HG03139 (cell line): ENCODE data around the gene NCAN.
A peak's percentile ranks its signal among the peaks of the same experiment; 100 is the strongest.
"Not testable (repeated sequence)": the region's sequence is repeated elsewhere in the genome, so short reads cannot be mapped to it uniquely, and the experiment has no call there.

ENCODE experiments used
- ATAC-seq: cut with Tn5 transposase; IDR thresholded peaks from one replicate; pipeline ENCODE4 v1.9.1; 2021; ENCODE audit not compliant: unreplicated experiment

The NCAN gene

DNA sequence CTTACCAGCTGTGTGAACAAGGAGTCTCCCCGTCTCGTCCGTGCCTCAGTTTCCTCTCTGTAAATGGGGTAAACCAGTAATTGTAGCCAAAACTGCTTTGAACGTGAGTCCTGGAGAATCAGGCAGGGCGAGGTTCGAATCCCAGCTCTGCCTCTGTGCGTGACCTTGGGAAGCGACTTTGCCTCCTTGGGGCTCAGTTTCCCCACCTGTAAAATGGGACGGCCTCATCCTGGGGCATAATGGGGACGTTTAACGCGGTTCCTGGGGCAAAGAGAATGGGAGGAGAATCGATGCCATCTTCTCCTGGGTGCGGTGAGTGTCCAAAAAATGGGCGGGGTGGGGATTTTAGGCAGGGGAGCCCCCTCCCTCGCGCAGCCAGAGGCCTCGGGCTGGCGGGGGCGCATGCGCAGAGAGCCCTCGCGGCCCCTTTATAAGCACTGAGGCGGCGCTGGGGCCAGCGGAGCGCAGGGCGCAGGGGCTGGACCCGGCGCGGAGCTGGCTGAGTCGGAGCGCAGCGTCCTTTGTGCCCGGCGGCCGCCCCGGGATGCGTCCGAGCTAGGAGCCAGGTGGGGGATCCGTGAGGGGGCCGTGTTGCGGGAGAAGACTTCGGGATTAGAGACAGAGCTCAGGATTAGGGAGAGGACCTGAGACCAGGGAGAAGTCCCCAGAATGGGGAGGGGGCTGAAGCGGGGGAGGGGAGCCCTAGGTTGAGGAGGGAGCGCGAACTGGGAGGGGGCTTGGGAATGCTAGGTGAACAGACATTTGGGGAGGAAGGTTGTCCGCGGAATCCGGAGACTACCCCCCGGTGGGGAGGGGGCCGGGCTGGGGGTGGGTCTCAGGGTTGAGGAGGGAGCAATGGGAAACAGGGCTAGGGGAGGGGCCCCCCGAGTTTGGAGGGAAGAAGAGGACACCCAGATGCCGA, at the start of gene NCAN:
TSS of gene NCAN (plus strand) at position 460 of the 922 bp plus-strand sequence. CDS start 4,996 bp downstream, outside the sequence.
- ATAC-seq: no peak

DNA sequence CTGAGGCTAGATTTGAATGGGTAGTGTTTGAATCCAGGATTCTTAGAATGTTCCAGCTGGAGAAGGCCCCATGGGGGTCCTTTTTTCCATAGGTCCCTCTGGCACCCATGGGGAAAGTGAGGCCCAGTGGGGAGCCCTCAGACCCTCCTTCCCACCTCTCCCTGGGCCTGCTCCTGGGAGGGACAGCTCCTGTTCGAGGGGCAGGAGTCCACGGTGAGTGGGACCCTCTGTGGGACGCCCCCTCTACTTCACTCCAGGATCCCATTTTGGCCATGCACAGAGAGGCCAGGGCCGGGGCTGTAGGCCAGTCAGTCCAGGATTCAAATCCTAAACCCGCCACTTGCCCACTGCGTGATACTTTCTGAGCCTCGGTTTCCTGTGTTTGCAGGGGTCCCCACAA, 49.3 kb upstream of the NCAN start:
- ATAC-seq: no peak

DNA sequence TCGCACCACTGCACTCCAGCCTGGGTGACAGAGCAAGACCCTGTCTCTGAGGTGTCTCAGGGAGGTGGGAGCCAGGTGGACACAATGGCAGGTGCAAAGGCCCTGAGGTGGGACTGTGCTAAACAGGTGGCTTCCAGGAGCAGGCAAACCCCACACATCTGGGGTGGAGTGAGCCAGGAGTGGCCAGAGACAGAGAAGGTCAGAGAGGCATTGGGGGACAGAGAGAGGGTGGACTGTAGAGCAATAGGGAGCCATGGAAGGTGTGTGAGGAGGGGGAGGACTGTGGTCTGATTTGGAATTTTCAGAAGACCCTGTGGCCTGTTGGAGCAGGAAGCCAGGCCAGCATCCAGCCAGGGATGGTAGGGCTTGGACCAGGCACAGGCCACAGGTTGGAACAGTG, 46.4 kb upstream of the NCAN start:
- ATAC-seq: no peak

DNA sequence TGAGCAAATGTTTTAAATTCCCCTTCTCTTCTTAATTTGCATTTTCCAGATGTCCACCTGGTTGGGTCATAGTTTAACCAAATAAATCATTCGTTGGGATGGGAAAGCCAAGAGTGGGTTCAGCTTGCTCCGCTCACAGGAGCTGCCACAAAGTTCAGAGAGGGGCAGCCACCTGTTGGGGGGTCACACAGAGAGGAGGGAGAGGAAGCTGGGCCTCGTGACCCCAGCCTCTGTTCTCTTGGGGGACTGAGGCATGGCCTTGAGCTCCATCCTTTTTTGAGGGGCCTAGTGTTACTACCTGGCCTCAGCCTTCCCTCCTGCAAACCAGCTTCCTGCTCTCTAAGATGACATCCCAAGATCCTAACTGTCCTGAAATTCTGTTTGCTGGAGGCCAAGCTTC, 44.1 kb upstream of the NCAN start:
- ATAC-seq: no peak

DNA sequence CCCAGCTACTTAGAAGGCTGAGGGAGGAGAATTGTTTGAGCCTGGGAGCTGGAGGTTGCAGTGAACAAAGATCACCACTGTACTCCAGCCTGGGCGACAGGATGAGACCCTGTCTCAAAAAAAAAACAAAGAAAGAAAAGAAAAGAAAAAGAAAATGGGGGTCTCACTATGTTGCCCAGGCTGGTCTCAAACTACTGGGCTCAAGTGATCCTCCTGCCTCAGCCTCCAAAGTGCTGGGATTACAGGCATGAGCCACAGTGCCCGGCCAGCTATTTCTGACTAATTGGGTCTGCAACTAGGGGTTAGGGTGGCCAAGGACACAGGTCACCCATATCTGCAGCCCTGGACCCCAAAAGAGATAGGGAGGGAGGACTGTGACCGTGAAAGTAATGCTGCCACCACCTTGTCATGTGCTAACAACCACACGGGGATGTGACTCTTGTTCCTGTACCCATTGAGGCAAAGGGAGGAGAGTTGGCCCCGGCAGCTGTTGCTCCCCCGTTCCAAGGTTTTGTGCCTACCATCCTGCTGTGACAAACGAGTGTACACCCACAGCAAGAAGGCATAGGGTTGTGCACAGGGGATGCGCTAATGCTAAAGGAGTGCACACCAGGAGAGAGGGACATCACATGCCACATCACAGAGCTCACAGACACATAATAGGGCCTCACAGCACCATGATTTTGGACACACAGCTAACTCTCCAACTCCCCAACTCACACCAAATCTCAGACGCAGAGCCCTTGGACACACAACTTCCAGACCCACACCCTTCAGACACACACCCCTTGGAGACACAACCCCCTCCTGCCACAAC, 42.3 kb upstream of the NCAN start:
- no peak for ATAC-seq

DNA sequence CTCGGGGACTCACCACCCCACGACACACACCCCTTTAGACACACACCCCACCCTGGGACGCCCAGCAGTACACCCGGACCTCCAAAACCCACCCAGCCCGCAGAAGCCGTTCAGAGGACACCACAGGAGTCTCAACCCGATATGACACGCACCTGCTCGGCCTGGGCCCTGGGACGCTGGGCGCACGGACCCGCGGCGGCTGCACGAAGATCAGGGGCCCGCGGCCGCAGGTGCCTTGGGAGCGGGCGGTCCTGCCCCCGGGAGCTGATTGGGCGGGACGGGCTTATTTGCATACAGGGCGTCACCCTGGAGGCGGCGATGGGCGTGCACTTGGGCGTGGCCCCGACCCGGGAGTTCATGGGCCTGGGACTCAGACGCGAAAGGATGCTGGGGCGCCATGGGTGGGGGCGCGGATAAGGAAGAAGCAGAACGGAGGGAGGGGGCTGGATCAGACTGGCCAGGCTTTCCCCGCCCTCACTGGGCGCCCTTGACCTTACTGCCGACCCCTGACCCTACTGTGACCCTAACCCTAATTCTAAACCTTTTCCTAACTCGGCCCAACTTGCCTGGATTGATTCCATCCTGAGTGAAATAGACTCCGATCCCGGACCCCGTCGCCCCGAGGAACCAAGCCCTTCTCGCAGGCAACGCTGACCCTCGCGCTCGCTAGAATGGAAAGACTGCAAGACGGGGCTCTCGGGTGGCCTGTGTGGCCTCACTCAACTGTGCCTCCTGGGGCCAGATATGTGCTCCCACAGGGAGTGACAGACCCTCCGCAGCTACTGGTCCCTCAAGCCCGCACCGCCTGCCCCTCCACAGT, 41.5 kb upstream of the NCAN start, which contains the start of gene MEF2B:
TSS of gene MEF2B (minus strand) at position 211 of the 820 bp plus-strand sequence. CDS start 19,528 bp downstream, outside the sequence.
- peak; percentile 79 for ATAC-seq

DNA sequence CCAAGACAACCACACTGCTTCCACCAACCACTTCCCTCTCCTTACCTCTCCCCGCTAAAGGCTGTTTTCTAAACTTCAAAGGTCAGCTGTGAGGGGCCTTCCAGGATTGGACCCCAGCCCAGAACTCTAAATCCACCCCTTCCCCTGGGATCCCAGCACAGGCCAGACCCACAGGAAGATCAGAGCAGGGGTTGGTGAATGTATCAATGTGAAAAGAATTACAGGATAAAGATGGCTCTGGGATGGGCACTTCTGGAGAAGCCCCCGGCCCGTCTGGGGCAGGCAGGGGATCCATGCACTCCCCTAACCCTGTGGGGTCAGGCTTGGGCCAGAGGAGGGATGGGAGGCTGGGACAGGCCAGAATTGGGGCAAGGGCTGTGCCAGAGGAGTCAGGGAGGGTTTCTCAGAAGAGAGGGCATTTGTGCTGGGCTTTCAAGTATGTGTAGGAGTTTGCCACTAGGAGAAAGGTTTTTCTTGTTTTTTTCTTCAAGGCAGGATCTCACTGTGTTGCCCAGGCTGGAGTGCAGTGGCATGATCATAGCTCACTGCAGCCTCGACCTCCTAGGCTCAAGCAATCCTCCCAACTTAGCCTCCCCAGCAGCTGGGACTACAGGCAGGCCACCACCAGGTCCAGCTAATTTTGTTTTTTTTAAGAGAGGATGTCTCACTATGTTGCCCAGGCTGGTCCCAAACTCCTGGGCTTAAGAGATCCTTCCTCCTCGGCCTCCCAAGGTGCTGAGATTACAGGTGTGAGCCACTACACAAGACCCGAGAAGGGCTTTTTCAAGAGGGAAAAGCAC, 40.7 kb upstream of the NCAN start:
- no peak for ATAC-seq

DNA sequence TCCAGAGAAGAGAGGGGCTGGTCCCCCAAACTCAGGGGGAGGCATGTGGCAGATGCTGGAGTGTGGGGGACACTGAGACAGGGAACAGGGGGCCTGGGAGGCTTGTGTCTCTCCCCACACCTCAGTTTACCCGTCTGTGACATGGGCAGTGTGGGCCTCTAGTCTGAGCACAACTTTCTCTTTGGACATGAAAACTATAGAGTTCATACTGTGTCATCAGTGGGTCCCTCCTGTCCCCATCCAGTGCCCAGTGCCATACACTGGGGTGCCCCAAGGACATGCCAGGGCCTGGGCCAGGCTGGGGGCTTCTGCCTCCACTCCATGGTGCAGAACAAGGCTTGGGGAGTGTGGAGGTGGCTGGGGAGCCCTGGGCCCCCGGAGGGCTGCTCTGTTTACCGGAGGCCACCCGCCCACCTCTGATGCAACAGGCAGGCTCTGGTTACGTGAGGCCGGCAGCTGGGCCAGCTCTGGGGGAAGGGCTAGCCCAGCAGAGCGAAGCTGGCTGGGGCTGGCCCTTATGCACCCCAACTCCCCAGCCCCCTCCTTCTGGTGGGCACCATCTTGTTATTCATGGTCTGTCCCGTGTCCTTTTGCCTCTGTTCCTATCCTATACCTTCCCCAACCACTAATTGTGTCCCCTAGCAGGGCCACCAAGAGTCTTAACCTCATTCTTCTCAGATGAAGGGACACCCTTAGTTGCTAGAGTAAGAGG, 39.8 kb upstream of the NCAN start:
- no peak for ATAC-seq

DNA sequence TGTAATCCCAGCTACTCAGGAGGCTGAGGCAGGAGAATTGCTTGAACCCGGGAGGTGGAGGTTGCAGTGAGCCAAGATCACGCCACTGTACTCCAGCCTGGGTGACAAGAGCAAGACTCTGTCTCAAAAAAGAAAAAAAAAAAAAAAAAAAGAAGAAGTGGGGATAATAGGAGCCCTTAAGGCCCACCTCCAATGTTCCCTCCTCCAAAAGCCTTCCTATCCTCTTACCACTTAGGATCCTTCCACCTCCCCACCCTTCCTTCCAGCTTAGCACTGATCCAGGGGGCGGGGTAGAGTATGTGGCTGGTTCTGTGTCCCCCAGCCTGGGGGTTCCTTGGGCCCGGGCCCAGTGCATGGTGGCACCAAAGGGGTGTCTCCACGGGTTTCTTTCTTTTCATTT, 38.5 kb upstream of the NCAN start:
- not testable (repeated sequence) for ATAC-seq

DNA sequence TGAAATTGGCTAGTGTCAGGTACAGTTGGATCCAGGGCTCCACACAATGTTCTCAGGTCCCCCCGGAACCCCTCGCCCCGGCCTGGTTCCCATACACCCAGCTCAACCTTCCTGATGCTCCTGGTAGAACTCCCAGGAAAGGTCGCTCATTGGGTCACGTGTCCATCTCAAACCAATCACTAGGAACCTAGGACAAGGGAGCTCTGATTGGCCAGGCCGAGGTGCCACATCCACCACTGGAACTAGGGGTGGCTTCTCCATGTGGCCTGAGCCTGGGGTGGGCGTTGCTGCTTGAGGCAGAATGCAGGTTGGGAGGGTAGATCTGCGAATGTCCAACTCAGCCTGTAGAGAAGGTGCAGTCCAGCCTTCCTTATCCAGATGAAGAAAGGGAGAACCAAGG, 34.8 kb upstream of the NCAN start:
- no peak for ATAC-seq

DNA sequence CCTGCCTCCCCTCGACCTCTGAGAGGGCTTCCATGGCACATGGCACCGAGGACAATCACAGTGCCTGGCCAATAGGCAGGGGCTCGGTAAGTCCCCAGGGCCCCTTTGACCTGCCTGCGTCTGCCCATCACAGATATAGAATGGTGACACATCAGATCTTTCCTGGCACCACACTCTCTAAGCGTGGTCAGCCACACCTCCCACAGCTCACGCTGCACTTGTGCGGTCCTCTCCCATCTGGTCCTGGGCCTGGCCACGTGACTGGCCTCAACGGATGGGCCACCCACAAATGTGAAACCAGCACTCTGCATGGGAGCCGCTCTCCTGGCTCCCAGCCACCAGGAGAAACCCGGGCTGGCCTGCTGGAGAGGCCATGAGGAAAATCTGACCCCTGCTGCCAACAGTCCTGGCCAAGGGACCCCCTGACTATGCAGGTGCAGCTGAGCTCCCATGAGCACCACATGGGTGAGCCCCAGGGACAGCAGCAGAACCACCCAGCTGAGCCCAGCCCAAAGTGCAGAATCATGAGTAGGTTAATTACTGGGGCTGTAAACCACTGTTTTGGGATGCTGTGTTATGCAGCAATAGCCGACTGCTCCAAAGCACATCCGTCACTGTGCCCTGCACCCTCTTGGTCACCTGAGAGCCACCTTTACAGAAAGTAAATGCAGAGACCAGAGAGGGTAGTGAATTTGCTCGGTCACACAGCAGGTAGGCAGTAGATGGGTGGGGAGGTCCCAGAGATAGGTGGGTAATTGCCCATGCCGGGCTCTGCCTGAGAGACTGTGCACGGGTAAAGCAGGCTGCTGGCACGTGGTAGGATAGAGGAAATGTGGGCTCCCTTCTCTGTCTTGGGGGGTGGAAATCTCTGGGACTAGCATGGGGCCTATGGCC, 32.0 kb upstream of the NCAN start:
- no peak for ATAC-seq

DNA sequence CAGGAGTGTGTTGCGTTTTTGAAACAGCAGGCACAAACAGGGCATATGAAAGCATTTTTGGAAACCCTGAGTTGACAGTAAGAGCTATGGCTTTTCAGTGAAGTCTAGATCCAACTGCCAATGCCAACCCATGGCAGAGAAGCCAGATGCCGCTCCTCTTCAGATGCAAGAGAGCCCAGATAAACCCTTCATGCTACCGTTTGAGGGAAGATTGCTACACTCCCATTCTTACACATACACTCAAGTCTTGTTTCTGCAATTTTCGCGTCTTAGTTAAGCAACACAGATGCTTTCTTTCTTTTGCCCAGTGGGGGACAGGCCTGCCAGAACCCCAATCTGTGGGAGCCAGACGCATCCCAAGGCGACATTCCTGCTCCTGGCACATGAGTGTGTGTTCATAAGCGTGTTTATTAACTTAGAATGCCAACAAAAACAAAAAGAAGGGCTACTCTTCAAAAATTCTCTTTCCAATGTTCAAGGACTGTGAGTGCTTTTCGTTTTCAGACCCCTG, 30.2 kb upstream of the NCAN start:
- ATAC-seq: no peak

DNA sequence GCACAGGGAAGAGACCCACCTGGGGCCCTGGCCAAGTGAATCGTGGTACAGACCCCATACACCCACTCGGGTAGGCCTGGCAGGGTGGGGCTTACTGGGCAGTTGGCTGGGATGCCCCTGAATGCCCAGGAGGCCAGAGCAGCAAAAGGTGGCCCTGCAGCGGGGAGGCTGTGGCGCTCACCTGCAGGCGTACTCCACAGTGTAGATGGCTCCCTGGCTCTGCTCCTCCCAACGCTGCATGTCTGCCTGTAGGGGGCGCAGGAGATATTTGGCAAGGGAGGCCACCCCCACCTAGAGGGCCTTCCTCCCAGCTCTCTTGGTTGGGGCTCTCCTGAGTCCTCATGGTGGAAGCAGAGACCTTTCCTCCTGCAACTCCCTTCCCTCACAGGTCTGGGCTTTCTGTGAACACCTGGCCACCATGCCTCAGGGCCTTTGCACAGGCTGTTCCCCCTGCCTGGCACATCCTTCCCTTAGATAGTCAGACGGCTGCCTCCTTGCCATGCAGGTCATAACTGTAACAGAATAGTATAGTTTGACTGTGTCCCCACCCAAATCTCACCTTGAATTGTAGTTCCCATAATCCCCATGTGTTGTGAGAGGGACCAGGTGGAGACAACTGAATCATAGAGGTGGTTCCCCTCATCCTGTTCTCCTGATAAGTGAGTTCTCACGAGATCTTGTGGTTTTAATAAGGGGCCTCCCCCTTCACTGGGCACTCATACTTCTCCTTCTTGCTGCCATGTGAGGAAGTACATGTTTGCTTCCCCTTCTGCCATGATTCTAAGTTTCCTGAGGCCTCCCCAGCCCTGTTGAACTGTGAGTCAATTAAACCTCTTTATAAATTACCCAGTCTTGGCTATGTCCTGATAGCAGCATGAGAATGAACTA, 25.7 kb upstream of the NCAN start:
- ATAC-seq: no peak

DNA sequence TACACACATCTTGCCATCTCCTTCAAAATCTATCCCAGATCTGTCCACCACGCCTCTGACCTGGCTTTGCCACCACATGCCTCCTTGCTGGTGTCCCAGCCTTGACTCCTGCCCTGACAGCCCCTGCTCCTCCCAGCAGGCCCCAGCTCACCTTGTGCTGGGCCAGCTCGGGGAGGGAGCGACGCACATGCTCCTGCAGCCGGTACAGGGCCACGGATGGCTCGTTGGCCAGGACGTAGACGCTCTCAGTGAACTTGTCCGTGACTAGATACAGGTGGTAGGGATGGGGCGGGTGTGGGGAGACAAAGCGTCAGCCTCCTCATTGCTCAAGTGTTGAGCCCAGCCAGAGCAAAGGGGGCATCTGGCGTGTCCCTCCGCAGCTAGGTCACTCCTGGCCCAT, 25.0 kb upstream of the NCAN start:
- ATAC-seq: no peak

DNA sequence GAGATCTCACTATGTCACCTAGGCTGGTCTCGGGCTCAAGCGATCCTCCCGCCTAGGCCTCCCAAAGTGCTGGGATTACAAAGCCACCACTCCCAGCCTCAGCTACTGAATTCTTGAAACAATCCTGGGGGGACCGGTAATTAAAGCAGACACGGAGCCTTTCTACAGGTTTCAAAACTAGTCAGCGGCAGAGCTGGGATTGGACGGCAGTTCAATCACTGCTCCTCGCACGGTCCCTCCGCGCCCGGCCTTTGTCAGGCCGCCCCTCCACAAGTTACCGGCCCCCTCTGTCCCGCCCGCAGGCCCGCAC, 20.0 kb upstream of the NCAN start:
- peak; percentile 3 for ATAC-seq

DNA sequence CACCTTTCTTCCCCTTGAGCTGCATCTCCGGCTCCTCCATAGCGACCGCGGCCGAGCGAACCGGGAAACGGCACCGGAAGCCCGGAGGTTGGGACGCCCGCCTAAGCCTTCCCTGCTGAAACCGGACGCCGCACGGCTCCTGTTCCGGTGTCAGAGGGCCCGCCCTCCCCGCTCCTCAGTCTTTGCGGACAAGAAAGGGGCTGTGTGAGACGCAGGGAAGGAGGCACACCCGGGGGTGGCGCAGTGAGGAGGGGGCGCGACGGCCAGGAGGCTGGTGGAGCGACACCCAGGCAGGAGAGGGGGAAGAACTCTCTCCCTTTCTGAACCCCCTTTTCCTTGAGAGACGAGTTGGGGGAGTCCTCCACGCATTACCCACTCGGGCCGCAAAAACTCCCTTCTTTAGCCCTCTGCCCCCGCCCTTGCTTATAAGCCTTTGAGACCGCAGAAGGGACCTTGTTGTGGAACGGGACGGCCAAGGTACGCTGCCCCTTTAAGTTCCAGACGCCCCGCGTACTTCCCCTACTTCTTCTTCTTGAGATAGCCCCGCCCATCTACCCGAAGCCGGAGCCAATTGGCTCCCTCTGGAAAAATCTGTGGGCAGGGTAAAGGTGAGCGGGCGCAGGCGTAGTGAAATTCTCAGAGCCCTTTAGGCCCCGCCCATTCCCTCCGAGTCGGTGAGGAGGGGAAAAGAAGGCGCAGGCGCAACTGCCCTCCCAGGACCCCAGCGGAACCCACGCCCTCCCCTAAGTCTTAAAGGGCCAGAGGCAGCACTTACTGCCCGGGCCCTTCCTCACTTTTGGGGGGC, 19.5 kb upstream of the NCAN start, which contains the start of the genes BORCS8 and RFXANK:
TSS of gene BORCS8 (minus strand) at position 75 of the 805 bp plus-strand sequence. CDS start at position 40, 35 bp downstream.
TSS of gene RFXANK (plus strand) at position 181 of the 805 bp plus-strand sequence. CDS start 1,689 bp downstream, outside the sequence.
- ATAC-seq: peak; percentile 70
